Transverse colon (tissue), 4 donors: ENCODE measurements around the gene TMEM41A.

Experiments used
- EP300 ChIP-seq: sonication (generic); formaldehyde crosslinking; IDR thresholded peaks from one replicate; pipeline ENCODE4 v1.6.1; 2017; ENCODE audit warnings: antibody characterized with exemption, low read depth
- POLR2A ChIP-seq: fragments of 450-650 bp; IDR thresholded peaks from one replicate; pipeline ENCODE4 v1.6.1; 2016; ENCODE audit warnings: antibody characterized with exemption, mild to moderate bottlenecking, moderate library complexity
- POLR2AphosphoS5 ChIP-seq, 3 donors: sonication (generic); formaldehyde crosslinking; IDR thresholded peaks; one replicate each; pipeline ENCODE4 v1.6.1; 2016; ENCODE audit warnings: antibody characterized with exemption in 3 of 3
- TF ChIP-seq, protein P1 (sequence below), 5 experiments: fragments of 200-600 bp in 3 of 5; fragments of 450-650 bp in 2 of 5; sonication (generic) in 3 of 5; IDR thresholded peaks; 1 replicate in 2 of 5; 2 replicates in 3 of 5; pipeline ENCODE4 v1.5.1; 2016 to 2017; ENCODE audit warnings: antibody characterized with exemption in 5 of 5, inconsistent platforms in 3 of 5, mild to moderate bottlenecking in 2 of 5, moderate library complexity in 1 of 5

- no peak for TF ChIP-seq POLR2A
- TF ChIP-seq, protein P1, sequence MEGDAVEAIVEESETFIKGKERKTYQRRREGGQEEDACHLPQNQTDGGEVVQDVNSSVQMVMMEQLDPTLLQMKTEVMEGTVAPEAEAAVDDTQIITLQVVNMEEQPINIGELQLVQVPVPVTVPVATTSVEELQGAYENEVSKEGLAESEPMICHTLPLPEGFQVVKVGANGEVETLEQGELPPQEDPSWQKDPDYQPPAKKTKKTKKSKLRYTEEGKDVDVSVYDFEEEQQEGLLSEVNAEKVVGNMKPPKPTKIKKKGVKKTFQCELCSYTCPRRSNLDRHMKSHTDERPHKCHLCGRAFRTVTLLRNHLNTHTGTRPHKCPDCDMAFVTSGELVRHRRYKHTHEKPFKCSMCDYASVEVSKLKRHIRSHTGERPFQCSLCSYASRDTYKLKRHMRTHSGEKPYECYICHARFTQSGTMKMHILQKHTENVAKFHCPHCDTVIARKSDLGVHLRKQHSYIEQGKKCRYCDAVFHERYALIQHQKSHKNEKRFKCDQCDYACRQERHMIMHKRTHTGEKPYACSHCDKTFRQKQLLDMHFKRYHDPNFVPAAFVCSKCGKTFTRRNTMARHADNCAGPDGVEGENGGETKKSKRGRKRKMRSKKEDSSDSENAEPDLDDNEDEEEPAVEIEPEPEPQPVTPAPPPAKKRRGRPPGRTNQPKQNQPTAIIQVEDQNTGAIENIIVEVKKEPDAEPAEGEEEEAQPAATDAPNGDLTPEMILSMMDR (IDR thresholded peaks at IDR 0.05) = no peak
- no peak for TF ChIP-seq EP300
- TF ChIP-seq POLR2AphosphoS5 (IDR thresholded peaks at IDR 0.05) = no peak
Observed at GRCh38 chr3:185526349-185526951, 27.6 kb upstream of the TMEM41A start.
